ENCODE measurements around the gene TLE3. TPM values are rescaled to one million over a fixed set of nuclear protein-coding genes. Genes with fewer than 3 reads are reported as not detected.

Gene TLE3
- total and polyA plus RNA-seq, 11 donors: 4.8 to 49.6 (median 16.4) TPM

DNA sequence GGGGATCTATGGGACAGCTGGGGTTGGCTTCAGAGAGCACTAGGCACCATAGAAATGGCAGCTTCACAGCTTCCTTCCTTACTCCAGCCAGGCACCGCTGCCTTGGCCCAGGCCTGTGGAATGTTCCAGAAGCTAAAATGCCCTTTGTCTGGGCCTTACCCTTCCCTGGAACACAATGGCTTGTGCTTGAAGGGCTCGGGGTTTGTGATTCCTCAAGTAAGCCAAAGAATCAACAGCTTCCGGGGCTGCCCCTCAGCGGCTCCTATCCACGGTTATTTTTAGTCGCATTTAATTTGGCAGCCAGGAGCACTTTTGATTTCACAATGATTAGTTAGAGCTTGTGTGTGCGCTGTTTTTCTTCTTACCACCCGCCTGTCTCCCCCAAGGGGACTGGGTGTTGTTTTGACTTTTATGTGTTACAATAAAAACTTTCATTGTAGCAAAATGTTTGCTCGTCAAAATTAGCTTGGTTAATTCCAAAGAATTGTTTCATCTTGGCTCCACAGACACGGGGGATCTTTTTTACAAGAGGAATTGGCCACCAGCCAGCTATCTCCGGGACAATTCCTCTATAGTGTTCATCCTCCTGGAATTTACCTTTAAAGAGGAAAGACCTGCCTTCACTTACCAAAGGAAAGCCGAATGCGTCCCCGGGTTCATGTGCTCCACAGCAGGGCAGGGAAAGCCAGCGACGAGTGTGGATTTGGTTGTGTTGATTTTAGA is 73.8 kb downstream of the TLE3 start:
- peak overlapping the region in 3 of 12 donors; percentile 26 to 70 (median 27) for H3K27ac ChIP-seq
- WGBS, 4 donors: 23 to 29% (median 25%) methylated on average over 16 of the region's 16 CpGs
- DNase-seq (peak in 3 of 5 donors; percentile 30 to 59 (median 51)), ATAC-seq (peak; percentile 50 to 79 (median 70))
- H3K27me3 ChIP-seq: peaks cover 0 to 17% (median 0%) of the 10 kb centered on the region in 9 donors
- H3K36me3 ChIP-seq: no peaks in the 10 kb centered on the region
- intact Hi-C loops (cut with DNase I): no loop called here
- TF ChIP-seq, protein P1, sequence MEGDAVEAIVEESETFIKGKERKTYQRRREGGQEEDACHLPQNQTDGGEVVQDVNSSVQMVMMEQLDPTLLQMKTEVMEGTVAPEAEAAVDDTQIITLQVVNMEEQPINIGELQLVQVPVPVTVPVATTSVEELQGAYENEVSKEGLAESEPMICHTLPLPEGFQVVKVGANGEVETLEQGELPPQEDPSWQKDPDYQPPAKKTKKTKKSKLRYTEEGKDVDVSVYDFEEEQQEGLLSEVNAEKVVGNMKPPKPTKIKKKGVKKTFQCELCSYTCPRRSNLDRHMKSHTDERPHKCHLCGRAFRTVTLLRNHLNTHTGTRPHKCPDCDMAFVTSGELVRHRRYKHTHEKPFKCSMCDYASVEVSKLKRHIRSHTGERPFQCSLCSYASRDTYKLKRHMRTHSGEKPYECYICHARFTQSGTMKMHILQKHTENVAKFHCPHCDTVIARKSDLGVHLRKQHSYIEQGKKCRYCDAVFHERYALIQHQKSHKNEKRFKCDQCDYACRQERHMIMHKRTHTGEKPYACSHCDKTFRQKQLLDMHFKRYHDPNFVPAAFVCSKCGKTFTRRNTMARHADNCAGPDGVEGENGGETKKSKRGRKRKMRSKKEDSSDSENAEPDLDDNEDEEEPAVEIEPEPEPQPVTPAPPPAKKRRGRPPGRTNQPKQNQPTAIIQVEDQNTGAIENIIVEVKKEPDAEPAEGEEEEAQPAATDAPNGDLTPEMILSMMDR (IDR thresholded peaks at IDR 0.05): no peak
- TF ChIP-seq POLR2A (IDR thresholded peaks at IDR 0.05): no peak
- H3K4me1 ChIP-seq: peaks cover 0 to 30% (median 15%) of the 10 kb centered on the region in 12 donors
- H3K9me3 ChIP-seq: no peaks in the 10 kb centered on the region
- H3K4me3 ChIP-seq: peak overlapping the region in 2 of 12 donors; percentile 22 to 26

DNA sequence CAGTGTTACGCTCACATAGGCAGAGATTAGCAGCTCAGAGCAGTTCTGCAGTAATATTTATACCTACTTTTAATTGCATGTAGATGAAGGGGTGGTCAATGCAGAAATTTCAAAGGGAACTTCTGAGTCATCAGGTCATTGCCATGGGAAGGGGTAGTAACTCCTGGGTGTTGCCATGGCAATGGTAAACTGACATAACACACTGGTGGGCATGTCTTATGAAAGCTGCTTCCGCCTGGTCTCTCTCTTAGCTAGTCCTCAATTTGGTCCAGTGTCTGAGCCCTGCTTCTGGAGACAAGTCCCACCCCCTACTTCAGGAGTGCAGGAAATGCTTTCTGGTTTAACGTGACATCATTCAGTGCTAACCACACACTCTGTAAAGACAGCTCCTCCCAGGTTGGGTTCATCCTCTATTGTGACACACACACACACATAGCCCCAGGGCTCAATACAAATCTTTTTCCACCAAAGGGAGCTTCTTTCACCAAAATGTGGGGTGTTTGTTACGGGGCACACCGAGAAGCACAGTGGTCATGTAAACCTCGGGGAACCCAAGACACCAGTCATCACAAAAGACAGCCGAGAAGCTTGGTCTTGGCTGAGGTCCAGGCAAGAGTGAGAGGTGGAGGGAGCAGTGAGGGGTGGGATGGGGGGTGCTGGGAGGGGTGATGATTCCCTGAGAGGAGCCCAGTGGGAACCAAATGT is 74.5 kb downstream of the TLE3 start:
- peak in 2 of 4 donors; percentile 31 to 55 for ATAC-seq
- intact Hi-C loops (cut with DNase I): no loop called here

DNA sequence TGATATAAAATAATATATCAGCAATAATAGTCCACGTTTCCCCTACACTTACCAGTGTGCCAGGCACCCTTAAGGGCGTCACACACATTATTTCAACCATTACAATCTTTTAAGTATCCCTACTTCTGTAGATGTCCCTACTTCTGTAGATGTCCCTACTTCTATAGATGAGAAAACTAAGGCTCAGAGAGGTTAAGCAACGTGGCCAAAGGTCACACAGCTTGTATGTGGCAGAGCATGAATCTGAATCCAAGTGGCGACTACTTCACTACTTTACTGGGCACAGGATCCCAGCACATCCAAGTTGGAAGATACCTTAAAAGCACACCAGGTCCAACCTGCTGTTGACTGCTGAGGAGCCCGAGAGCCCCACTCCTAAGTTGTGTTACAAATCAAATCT is 77.5 kb downstream of the TLE3 start:
- TF ChIP-seq POLR2A (IDR thresholded peaks at IDR 0.05): no peak
- TF ChIP-seq, protein P1 (IDR thresholded peaks at IDR 0.05): no peak
- WGBS, 4 donors: 89 to 92% (median 90%) methylated on average over 5 of the region's 5 CpGs
- Histone ChIP-seq H3K27me3 (peaks cover 0 to 26% (median 6%) of the 10 kb centered on the region in 9 donors), H3K4me3 (no peak overlapping the region), H3K4me1 (peaks cover 0 to 24% (median 13%) of the 10 kb centered on the region in 12 donors), H3K9me3 (peaks cover 0 to 12% (median 0%) of the 10 kb centered on the region in 12 donors), H3K36me3 (no peaks in the 10 kb centered on the region), H3K27ac (no peak overlapping the region)
- no peak for DNase-seq
- no peak for ATAC-seq
- intact Hi-C loops (cut with DNase I): no loop called here

More for the DNA sequence above, 74.5 kb downstream of the TLE3 start:
- peak overlapping the region in 3 of 12 donors; percentile 26 to 70 (median 27) for H3K27ac ChIP-seq
- H3K27me3 ChIP-seq: peaks cover 0 to 14% (median 0%) of the 10 kb centered on the region in 9 donors
- H3K4me3 ChIP-seq: no peak overlapping the region
- TF ChIP-seq, protein P1 (IDR thresholded peaks at IDR 0.05): no peak
- TF ChIP-seq POLR2A (IDR thresholded peaks at IDR 0.05): no peak
- DNase-seq: no peak
- WGBS, 4 donors: 73 to 82% (median 80%) methylated on average over 7 of the region's 7 CpGs
- H3K9me3 ChIP-seq: no peaks in the 10 kb centered on the region
- H3K36me3 ChIP-seq: no peaks in the 10 kb centered on the region
- H3K4me1 ChIP-seq: peaks cover 0 to 30% (median 15%) of the 10 kb centered on the region in 12 donors
